ENCODE measurements around the gene PLK3. TPM values are rescaled to one million over a fixed set of nuclear protein-coding genes. Genes with fewer than 3 reads are reported as not detected.

Gene PLK3
- total RNA-seq, 1 donor from 2014 or later = 57.1 TPM

- Mint-ChIP-seq H3K27me3 (ENCODE audit: unreplicated experiment) (no peaks in the 10 kb centered on the region), H3K9me3 (ENCODE audit: unreplicated experiment) (no peaks in the 10 kb centered on the region), H3K4me1 (ENCODE audit: unreplicated experiment) (peaks cover 2% of the 10 kb centered on the region), H3K4me3 (ENCODE audit: unreplicated experiment) (no peak overlapping the region), H3K27ac (ENCODE audit: unreplicated experiment) (no peak overlapping the region), H3K36me3 (ENCODE audit: unreplicated experiment) (peaks cover 13% of the 10 kb centered on the region)
- no peak for DNase-seq (ENCODE audit: extremely low spot score, unreplicated experiment)
- TF ChIP-seq CTCF (IDR thresholded peaks at IDR 0.05) = no peak
Observed at GRCh38 chr1:44848456-44849181, 48.4 kb downstream of the PLK3 start.

- no peak overlapping the region for H3K4me3 Mint-ChIP-seq (ENCODE audit: unreplicated experiment)
- TF ChIP-seq CTCF (IDR thresholded peaks at IDR 0.05) = no peak
- H3K4me1 Mint-ChIP-seq (ENCODE audit: unreplicated experiment) = peaks cover 2% of the 10 kb centered on the region
- peaks cover 17% of the 10 kb centered on the region for H3K36me3 Mint-ChIP-seq (ENCODE audit: unreplicated experiment)
- H3K27ac Mint-ChIP-seq (ENCODE audit: unreplicated experiment) = no peak overlapping the region
- DNase-seq (ENCODE audit: extremely low spot score, unreplicated experiment) = no peak
- no peaks in the 10 kb centered on the region for H3K27me3 Mint-ChIP-seq (ENCODE audit: unreplicated experiment)
- no peaks in the 10 kb centered on the region for H3K9me3 Mint-ChIP-seq (ENCODE audit: unreplicated experiment)
Observed at GRCh38 chr1:44849575-44850132, 49.5 kb downstream of the PLK3 start.

GRCh38 chr1:44851308-44851707 lies 51.1 kb downstream of the PLK3 start:
- no peaks in the 10 kb centered on the region for H3K9me3 Mint-ChIP-seq (ENCODE audit: unreplicated experiment)

GRCh38 chr1:44853201-44853600 lies 53.0 kb downstream of the PLK3 start:
- H3K9me3 Mint-ChIP-seq (ENCODE audit: unreplicated experiment) = no peaks in the 10 kb centered on the region
- DNase-seq (ENCODE audit: extremely low spot score, unreplicated experiment) = no peak
- no peak overlapping the region for H3K4me3 Mint-ChIP-seq (ENCODE audit: unreplicated experiment)
- H3K27me3 Mint-ChIP-seq (ENCODE audit: unreplicated experiment) = no peaks in the 10 kb centered on the region
- no peak for TF ChIP-seq CTCF (IDR thresholded peaks at IDR 0.05)
- peaks cover 2% of the 10 kb centered on the region for H3K4me1 Mint-ChIP-seq (ENCODE audit: unreplicated experiment)
- H3K36me3 Mint-ChIP-seq (ENCODE audit: unreplicated experiment) = peaks cover 25% of the 10 kb centered on the region
- no peak overlapping the region for H3K27ac Mint-ChIP-seq (ENCODE audit: unreplicated experiment)

More at GRCh38 chr1:44851308-44851707, 51.1 kb downstream of the PLK3 start:
- H3K27ac Mint-ChIP-seq (ENCODE audit: unreplicated experiment) = no peak overlapping the region
- no peaks in the 10 kb centered on the region for H3K27me3 Mint-ChIP-seq (ENCODE audit: unreplicated experiment)
- no peak overlapping the region for H3K4me3 Mint-ChIP-seq (ENCODE audit: unreplicated experiment)
- no peak for DNase-seq (ENCODE audit: extremely low spot score, unreplicated experiment)
- H3K4me1 Mint-ChIP-seq (ENCODE audit: unreplicated experiment) = peaks cover 2% of the 10 kb centered on the region
- peaks cover 20% of the 10 kb centered on the region for H3K36me3 Mint-ChIP-seq (ENCODE audit: unreplicated experiment)
- no peak for TF ChIP-seq CTCF (IDR thresholded peaks at IDR 0.05)

- no peaks in the 10 kb centered on the region for H3K4me1 Mint-ChIP-seq (ENCODE audit: unreplicated experiment)
- no peaks in the 10 kb centered on the region for H3K27me3 Mint-ChIP-seq (ENCODE audit: unreplicated experiment)
- no peak for DNase-seq (ENCODE audit: extremely low spot score, unreplicated experiment)
- no peak for TF ChIP-seq CTCF (IDR thresholded peaks at IDR 0.05)
- H3K27ac Mint-ChIP-seq (ENCODE audit: unreplicated experiment) = no peak overlapping the region
- no peak overlapping the region for H3K4me3 Mint-ChIP-seq (ENCODE audit: unreplicated experiment)
- peaks cover 22% of the 10 kb centered on the region for H3K36me3 Mint-ChIP-seq (ENCODE audit: unreplicated experiment)
- no peaks in the 10 kb centered on the region for H3K9me3 Mint-ChIP-seq (ENCODE audit: unreplicated experiment)
Observed at GRCh38 chr1:44854970-44855369, 54.8 kb downstream of the PLK3 start.

Measured in osteocyte (in vitro differentiated cells).